LNCaP clone FGC (cell line): Measurements from ENCODE around the gene ANKEF1.

Experiments used
- DNase-seq: peaks from one replicate; pipeline ENCODE4 v3.0.0-alpha.2; 2011; ENCODE audit warnings: low read depth
- H3K4me3 ChIP-seq: 2 replicates; pipeline ENCODE4 v1.5.1; 2011; ENCODE audit warnings: mild to moderate bottlenecking, low read depth, low read length, control low read depth
- TF ChIP-seq, protein P1 (sequence below): IDR thresholded peaks from 2 replicates; pipeline ENCODE4 v1.5.1; 2012; ENCODE audit warnings: mild to moderate bottlenecking; ENCODE audit not compliant: control insufficient read depth, insufficient read depth; ENCODE audit errors: extremely low read depth

The ANKEF1 gene

DNA sequence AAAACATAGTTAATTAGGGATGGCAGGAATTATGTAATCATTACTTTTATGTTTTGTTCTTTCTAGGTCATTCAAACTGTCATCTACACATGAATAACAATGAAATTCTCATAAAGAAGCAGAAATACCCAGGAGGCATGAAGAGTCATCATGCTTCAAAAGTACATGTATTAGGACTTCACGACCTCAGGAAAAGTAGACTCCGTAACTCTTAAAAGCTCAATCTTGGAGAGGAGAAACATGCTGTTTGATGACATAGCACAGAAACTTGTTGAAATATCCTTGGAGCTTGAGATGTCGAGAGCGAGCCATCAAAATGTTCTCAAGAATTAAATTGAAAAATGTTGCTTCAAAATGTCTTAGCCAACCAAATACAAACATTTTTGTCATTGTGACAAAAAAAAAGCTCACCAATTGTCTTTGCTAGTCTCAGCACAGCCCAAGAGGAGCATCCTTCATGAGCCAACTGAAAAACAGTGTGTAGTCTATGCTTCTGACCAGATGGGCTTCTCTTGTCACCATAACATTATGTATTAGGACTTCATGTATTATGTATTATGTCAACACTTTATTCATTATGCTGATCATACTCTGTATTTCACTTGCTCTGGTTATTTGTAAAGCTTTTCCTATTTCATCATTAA is 28.2 kb upstream of the ANKEF1 start:
- TF ChIP-seq, protein P1, sequence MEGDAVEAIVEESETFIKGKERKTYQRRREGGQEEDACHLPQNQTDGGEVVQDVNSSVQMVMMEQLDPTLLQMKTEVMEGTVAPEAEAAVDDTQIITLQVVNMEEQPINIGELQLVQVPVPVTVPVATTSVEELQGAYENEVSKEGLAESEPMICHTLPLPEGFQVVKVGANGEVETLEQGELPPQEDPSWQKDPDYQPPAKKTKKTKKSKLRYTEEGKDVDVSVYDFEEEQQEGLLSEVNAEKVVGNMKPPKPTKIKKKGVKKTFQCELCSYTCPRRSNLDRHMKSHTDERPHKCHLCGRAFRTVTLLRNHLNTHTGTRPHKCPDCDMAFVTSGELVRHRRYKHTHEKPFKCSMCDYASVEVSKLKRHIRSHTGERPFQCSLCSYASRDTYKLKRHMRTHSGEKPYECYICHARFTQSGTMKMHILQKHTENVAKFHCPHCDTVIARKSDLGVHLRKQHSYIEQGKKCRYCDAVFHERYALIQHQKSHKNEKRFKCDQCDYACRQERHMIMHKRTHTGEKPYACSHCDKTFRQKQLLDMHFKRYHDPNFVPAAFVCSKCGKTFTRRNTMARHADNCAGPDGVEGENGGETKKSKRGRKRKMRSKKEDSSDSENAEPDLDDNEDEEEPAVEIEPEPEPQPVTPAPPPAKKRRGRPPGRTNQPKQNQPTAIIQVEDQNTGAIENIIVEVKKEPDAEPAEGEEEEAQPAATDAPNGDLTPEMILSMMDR: no peak
- no peak for DNase-seq
- H3K4me3 ChIP-seq: no peak overlapping the region

DNA sequence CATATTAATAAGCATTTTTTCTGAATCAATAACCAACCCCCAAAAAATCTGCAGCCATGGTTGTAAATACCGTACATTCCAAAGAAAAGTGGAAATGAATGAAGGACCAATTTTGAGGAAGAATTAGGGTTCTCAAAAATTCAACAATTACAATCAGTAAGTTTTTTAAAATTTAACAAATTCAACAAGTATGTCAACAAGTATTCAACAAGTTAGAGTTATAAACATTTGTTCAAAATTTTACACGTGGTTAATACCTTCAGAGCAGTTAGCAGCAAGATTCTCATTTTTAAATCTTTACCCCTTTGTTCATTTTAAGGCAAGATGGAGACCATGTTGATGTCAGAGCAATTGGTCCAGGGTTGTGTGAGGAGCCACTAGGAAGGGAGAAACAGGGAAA is 27.6 kb upstream of the ANKEF1 start:
- no peak for DNase-seq
- no peak overlapping the region for H3K4me3 ChIP-seq
- TF ChIP-seq, protein P1: no peak

DNA sequence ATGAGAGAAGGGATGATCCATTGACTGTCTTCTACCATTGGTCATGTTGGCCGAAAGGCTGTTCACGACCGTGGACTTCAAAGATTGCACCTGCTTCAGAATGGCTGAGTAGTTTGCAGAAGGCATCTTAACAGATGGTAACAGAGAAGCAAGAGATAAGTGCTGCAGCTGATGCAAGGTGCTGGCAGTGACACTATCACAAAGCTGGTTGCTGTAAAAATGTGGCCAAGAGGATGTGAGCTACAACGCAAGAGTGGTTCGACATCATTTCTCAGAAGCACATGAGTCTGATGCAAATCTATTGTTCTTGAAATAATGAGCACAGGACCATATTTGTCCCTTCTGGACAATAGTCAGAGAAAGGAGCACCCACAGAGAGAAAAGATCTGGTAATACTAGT is 27.0 kb upstream of the ANKEF1 start:
- no peak for DNase-seq
- H3K4me3 ChIP-seq: no peak overlapping the region
- TF ChIP-seq, protein P1: no peak

DNA sequence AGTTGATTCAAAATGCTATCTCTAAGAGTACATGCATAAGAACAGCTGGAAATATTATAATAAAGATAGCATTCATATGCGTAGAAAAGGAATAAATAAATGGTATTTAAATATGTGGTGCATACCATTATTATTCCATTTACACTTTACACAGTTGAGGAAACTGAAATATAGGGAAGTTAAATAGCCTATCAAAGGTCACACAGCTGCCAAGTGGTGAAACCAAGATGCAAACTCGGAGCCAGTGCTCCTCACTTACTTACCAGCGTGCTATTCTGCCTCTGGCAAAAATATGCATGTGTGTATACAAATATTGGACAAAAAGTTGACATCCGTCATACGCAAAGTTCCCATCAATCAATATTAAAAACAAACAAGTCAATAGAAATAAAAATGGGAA is 22.3 kb upstream of the ANKEF1 start:
- H3K4me3 ChIP-seq: no peak overlapping the region
- TF ChIP-seq, protein P1: no peak
- DNase-seq: no peak

DNA sequence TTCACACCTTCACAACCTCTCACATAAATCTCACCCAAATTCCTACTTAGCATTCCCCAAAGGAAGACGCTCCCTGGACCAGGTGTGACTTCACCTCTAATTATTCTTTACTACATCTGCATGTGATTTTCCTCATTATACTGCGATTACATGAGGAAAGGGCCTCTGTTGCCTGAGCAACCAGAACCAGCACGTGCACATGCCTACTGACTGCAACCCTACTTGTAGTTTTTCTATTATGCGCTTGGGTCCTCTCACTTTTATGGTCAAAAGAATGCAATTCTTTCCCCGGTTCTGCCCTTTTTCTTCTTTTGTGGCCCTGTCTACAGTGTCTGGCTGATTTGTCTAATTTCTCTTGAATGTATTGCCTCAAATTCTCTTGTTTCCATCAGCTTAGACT is 20.4 kb upstream of the ANKEF1 start:
- TF ChIP-seq, protein P1: no peak
- DNase-seq: no peak
- no peak overlapping the region for H3K4me3 ChIP-seq

DNA sequence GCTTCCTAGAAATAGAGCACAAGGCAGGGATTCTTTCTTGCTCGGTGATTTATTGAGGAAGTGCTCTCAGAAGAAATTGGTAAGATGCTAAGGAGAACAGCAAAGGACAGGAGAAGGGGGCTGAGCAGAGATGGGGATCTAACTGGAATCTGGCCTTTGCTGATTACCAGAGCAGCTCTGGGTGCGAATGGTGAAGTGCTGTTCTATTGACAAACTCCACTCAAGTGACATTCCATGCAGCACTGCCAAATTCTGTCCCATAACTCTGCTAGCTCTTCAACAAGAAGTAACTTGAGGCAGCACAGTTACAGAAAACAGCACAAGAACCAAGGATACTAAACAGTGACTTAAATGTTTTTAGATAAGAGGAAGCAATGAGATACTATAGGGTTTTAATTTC is 13.8 kb upstream of the ANKEF1 start:
- DNase-seq: no peak
- TF ChIP-seq, protein P1: no peak
- no peak overlapping the region for H3K4me3 ChIP-seq

DNA sequence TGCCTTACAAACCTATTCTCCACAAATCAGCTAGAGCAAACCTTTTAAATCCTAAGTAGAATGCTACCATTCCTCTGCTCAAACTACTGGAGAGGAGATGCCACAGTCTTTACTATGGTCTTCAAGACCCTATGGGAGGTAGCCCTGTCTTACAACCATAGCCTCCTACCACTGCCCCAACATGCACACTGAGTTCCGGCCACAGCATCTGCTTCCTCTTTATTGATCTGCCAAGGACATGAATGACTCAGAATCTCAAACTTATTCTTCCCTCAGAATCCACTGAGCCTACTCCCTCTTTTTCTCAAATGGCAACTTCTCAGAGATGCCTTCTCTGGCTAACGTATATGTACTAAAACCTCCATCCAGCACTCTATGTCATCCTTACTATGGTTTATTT is 12.2 kb upstream of the ANKEF1 start:
- no peak for DNase-seq
- TF ChIP-seq, protein P1: no peak
- no peak overlapping the region for H3K4me3 ChIP-seq
